HCT116 (cell line): Measurements from ENCODE around the gene GINS3. TPM values are rescaled to one million over a fixed set of nuclear protein-coding genes. Genes with fewer than 3 reads are reported as not detected.

ENCODE experiments used
- ATAC-seq: fragments of 200-7000 bp; cut with Tn5 transposase; 2 replicates; pipeline ENCODE4 v1.9.1; 2020; ENCODE audit warnings: mild to moderate bottlenecking, moderate library complexity
- BruUV-seq: library from RNA; stranded (reverse); fragments of 400-500 nt; replicated peaks from 2 replicates; lab custom pipeline; 2021; lab: Mats Ljungman, UMichigan
- CTCF ChIA-PET: fragments of 300-600 bp; sonication (Branson Sonifier 250); formaldehyde crosslinking; loops from one replicate; lab custom pipeline; 2021; ENCODE audit warnings: antibody characterized with exemption; lab: Charles Lee
- POLR2A ChIA-PET: fragments of 300-600, 350-600 bp; sonication (Branson Sonifier 250); formaldehyde crosslinking; loops from one replicate; lab custom pipeline; 2021; ENCODE audit warnings: antibody characterized with exemption; lab: Charles Lee
- RAD21 ChIA-PET, 2 experiments: fragments of 300-600 bp; sonication (Branson Sonifier 250); formaldehyde crosslinking; loops; one replicate each; lab custom pipeline; 2023; ENCODE audit warnings: low total read pairs in 2 of 2; ENCODE audit not compliant: uncharacterized antibody in 2 of 2, unreplicated experiment in 2 of 2, low non-redundant PET in 1 of 2; lab: Charles Lee
- DNase-seq: peaks from one replicate; pipeline ENCODE4 v3.0.0-alpha.2; 2010; ENCODE audit warnings: low read depth, low spot score
- H2AFZ ChIP-seq: fragments of 200-600 bp; shearing (Covaris generic), sonication (generic); 2 replicates; pipeline ENCODE4 v1.6.1; 2017; ENCODE audit warnings: low read depth, mixed run types, mixed read lengths, antibody characterized with exemption, low read length; ENCODE audit not compliant: poor library complexity, severe bottlenecking
- H3K27ac ChIP-seq: 2 replicates; pipeline ENCODE4 v1.5.1; 2012; ENCODE audit warnings: low read depth, low read length
- H3K27me3 ChIP-seq: fragments of 200-600 bp; sonication (generic); 2 replicates; pipeline ENCODE4 v1.6.1; 2016; ENCODE audit warnings: mixed run types, low read length, mixed read lengths; ENCODE audit not compliant: insufficient read depth
- H3K36me3 ChIP-seq, 2 experiments: fragments of 200-500 bp in 1 of 2; fragments of 200-600 bp in 1 of 2; sonication (Bioruptor generic) in 1 of 2; sonication (generic) in 1 of 2; 2 replicates each; pipeline versions ENCODE4 v1.5.1 to v1.6.1; 2014 to 2016; ENCODE audit warnings: low read length in 2 of 2, inconsistent platforms in 1 of 2, mixed read lengths in 1 of 2, mixed run types in 1 of 2; ENCODE audit not compliant: insufficient read depth in 2 of 2, control insufficient read depth in 1 of 2
- H3K4me1 ChIP-seq, 2 experiments: fragments of 200-600 bp in 1 of 2; sonication (generic) in 1 of 2; 2 replicates each; pipeline versions ENCODE4 v1.5.1 to v1.6.1; 2012 to 2017; ENCODE audit warnings: low read length in 2 of 2, inconsistent platforms in 1 of 2, mild to moderate bottlenecking in 1 of 2, mixed read lengths in 1 of 2, mixed run types in 1 of 2, moderate library complexity in 1 of 2; ENCODE audit not compliant: insufficient read depth in 2 of 2, control insufficient read depth in 1 of 2
- H3K4me2 ChIP-seq: fragments of 200-600 bp; sonication (generic); 2 replicates; pipeline ENCODE4 v1.6.1; 2017; ENCODE audit warnings: mixed run types, low read length, mixed read lengths
- H3K4me3 ChIP-seq, 2 experiments: fragments of 200-600 bp in 1 of 2; sonication (generic) in 1 of 2; replicated peaks in 1 of 2; 2 replicates each; pipeline ENCODE4 v1.5.1; 2011 to 2016; ENCODE audit warnings: low read length in 2 of 2, control low read depth in 1 of 2, low read depth in 1 of 2, mild to moderate bottlenecking in 1 of 2, mixed read lengths in 1 of 2, mixed run types in 1 of 2
- H3K79me2 ChIP-seq: fragments of 200-600 bp; sonication (generic); 2 replicates; pipeline ENCODE4 v1.6.1; 2017; ENCODE audit warnings: mild to moderate bottlenecking, mixed run types, low read length, moderate library complexity, mixed read lengths; ENCODE audit not compliant: insufficient read depth
- H3K9ac ChIP-seq: fragments of 200-600 bp; sonication (generic); 2 replicates; pipeline ENCODE4 v1.6.1; 2016; ENCODE audit warnings: low read length, mixed read lengths
- H3K9me2 ChIP-seq: fragments of 200-600 bp; sonication (generic), shearing (Covaris generic); 2 replicates; pipeline ENCODE4 v1.6.1; 2017; ENCODE audit warnings: mixed run types, mild to moderate bottlenecking, moderate library complexity; ENCODE audit not compliant: insufficient read depth
- H3K9me3 ChIP-seq, 2 experiments: fragments of 200-500 bp in 1 of 2; fragments of 200-600 bp in 1 of 2; sonication (Bioruptor generic) in 1 of 2; sonication (generic) in 1 of 2; 2 replicates each; pipeline ENCODE4 v1.6.1; 2014 to 2017; ENCODE audit warnings: low read length in 2 of 2, mixed read lengths in 2 of 2, inconsistent platforms in 1 of 2, low read depth in 1 of 2, mild to moderate bottlenecking in 1 of 2, mixed run types in 1 of 2, moderate library complexity in 1 of 2; ENCODE audit not compliant: control insufficient read depth in 1 of 2, insufficient read depth in 1 of 2
- H4K20me1 ChIP-seq: fragments of 200-600 bp; sonication (generic), shearing (Covaris generic); 2 replicates; pipeline ENCODE4 v1.6.1; 2017; ENCODE audit warnings: mixed run types, mild to moderate bottlenecking, moderate library complexity; ENCODE audit not compliant: insufficient read depth
- CTCF ChIP-seq, 3 experiments: fragments of 200-600 bp in 1 of 3; sonication (generic) in 1 of 3; IDR thresholded peaks in 2 of 3; conservative IDR thresholded peaks in 1 of 3; 2 replicates each; pipeline ENCODE4 v1.5.1; 2012 to 2017; ENCODE audit warnings: low read depth in 2 of 3, low read length in 2 of 3, antibody characterized with exemption in 1 of 3, borderline replicate concordance in 1 of 3, control low read depth in 1 of 3, mild to moderate bottlenecking in 1 of 3, mixed read lengths in 1 of 3, mixed run types in 1 of 3, moderate library complexity in 1 of 3; ENCODE audit not compliant: insufficient read depth in 1 of 3
- ELF1 ChIP-seq: IDR thresholded peaks from 2 replicates; pipeline ENCODE4 v1.6.1; 2012; ENCODE audit warnings: low read depth, borderline replicate concordance
- EZH2phosphoT487 ChIP-seq: fragments of 200-600 bp; IDR thresholded peaks from 2 replicates; pipeline ENCODE4 v1.6.1; 2018; ENCODE audit warnings: antibody characterized with exemption, borderline replicate concordance
- FOSL1 ChIP-seq: IDR thresholded peaks from 2 replicates; pipeline ENCODE4 v1.6.1; 2012; ENCODE audit warnings: low read depth
- MAX ChIP-seq: IDR thresholded peaks from 2 replicates; pipeline ENCODE4 v1.6.1; 2012
- POLR2AphosphoS5 ChIP-seq: IDR thresholded peaks from 2 replicates; pipeline ENCODE4 v1.6.1; 2011; ENCODE audit warnings: mild to moderate bottlenecking, low read depth, low read length, moderate library complexity
- REST ChIP-seq: IDR thresholded peaks from 2 replicates; pipeline ENCODE4 v1.6.1; 2012; ENCODE audit warnings: low read depth
- SIN3A ChIP-seq: IDR thresholded peaks from 2 replicates; pipeline ENCODE4 v1.6.1; 2012; ENCODE audit warnings: low read depth
- TCF7L2 ChIP-seq: IDR thresholded peaks from 2 replicates; pipeline ENCODE4 v1.7.0; 2011; ENCODE audit warnings: borderline replicate concordance, inconsistent platforms; ENCODE audit not compliant: insufficient read depth, insufficient read length; ENCODE audit errors: extremely low read depth
- YY1 ChIP-seq: IDR thresholded peaks from 2 replicates; pipeline ENCODE4 v1.6.1; 2011; ENCODE audit warnings: low read length, low read depth, moderate library complexity, mild to moderate bottlenecking; ENCODE audit not compliant: insufficient replicate concordance; ENCODE audit errors: extremely low read depth
- ZBTB33 ChIP-seq: IDR thresholded peaks from 2 replicates; pipeline ENCODE4 v1.6.1; 2011; ENCODE audit warnings: mild to moderate bottlenecking, low read length, moderate library complexity; ENCODE audit not compliant: insufficient replicate concordance; ENCODE audit errors: extremely low read depth
- ZNF274 ChIP-seq: fragments of 200-500 bp; sonication (Bioruptor generic); IDR thresholded peaks from 2 replicates; pipeline ENCODE4 v1.6.1; 2014; ENCODE audit warnings: mild to moderate bottlenecking, low read depth, low read length, inconsistent platforms
- intact Hi-C: fragments of 100-400 bp; cut with micrococcal nuclease; formaldehyde crosslinking; loops from 2 replicates; pipeline ENCODE4 v1.10.0; 2022
- total RNA-seq: library from RNA; stranded (reverse); gene quantifications from one replicate; pipeline ENCODE4 v1.2.1, GENCODE V29; 2021; ENCODE audit not compliant: unreplicated experiment

GINS3 gene
- total RNA-seq, 1 experiment from 2014 or later = 12.1 TPM

- no peak for TF ChIP-seq MAX
- TF ChIP-seq FOSL1 = no peak
- no peak for TF ChIP-seq SIN3A
- TF ChIP-seq CTCF (IDR thresholded peaks at IDR 0.05 in 2 of 3, conservative IDR thresholded peaks at IDR 0.05 in 1 of 3; ENCODE audit: borderline replicate concordance in 1 of 3, insufficient read depth in 1 of 3, low read depth in 2 of 3, low read length in 2 of 3) = no peak
- TF ChIP-seq EZH2phosphoT487 = no peak
- TF ChIP-seq ZBTB33 = no peak
- TF ChIP-seq YY1 = no peak
- TF ChIP-seq POLR2AphosphoS5 = no peak
- TF ChIP-seq ELF1 = no peak
- TF ChIP-seq ZNF274 = no peak
- no peak for TF ChIP-seq TCF7L2
- TF ChIP-seq REST = no peak
- TF ChIP-seq, all 23 proteins: peak for 0
- Histone ChIP-seq H3K4me1 (peaks cover 0 to 6% of the 10 kb centered on the region in 2 experiments; a peak in 2 of 4 replicates), H3K9me3 (no peaks in the 10 kb centered on the region), H3K36me3 (no peaks in the 10 kb centered on the region), H3K4me3 (no peak overlapping the region), H3K27me3 (no peaks in the 10 kb centered on the region), H3K9me2 (no peaks in the 10 kb centered on the region), H2AFZ (no peak overlapping the region), H4K20me1 (no peaks in the 10 kb centered on the region), H3K4me2 (no peak overlapping the region), H3K9ac (no peak overlapping the region), H3K27ac (no peak overlapping the region), H3K79me2 (no peaks in the 10 kb centered on the region)
- ChIA-PET CTCF (no interaction called here), RAD21 (no interaction called here), POLR2A (no interaction called here)
- intact Hi-C loops = no loop called here
- BruUV-seq = no TSS peak
- no peak for DNase-seq
- ATAC-seq = peak; percentile 49; the same call in 1 of the 2 replicates
These were observed 57.5 kb downstream of the GINS3 start for GRCh38 chr16:58449768-58450167.
